Ishikawa (cell line): ENCODE results near the gene UGGT1.
A peak's percentile ranks its signal among the peaks of the same experiment; 100 is the strongest.

Experiments used
- CEBPB ChIP-seq: IDR thresholded peaks from 2 replicates; pipeline ENCODE4 v1.6.1; 2012
- CREB1 ChIP-seq: IDR thresholded peaks from 2 replicates; pipeline ENCODE4 v1.6.1; 2012; ENCODE audit warnings: low read depth
- EGR1 ChIP-seq: IDR thresholded peaks from 2 replicates; pipeline ENCODE4 v1.6.1; 2012
- EP300 ChIP-seq: IDR thresholded peaks from 2 replicates; pipeline ENCODE4 v1.6.1; 2012; ENCODE audit warnings: borderline replicate concordance
- FOXM1 ChIP-seq: IDR thresholded peaks from 2 replicates; pipeline ENCODE4 v1.6.1; 2012; ENCODE audit warnings: low read depth, borderline replicate concordance
- MAX ChIP-seq: IDR thresholded peaks from 2 replicates; pipeline ENCODE4 v1.6.1; 2012
- NFIC ChIP-seq: IDR thresholded peaks from 2 replicates; pipeline ENCODE4 v1.6.1; 2012
- RAD21 ChIP-seq: IDR thresholded peaks from 2 replicates; pipeline ENCODE4 v1.6.1; 2012; ENCODE audit warnings: low read depth
- REST ChIP-seq: IDR thresholded peaks from 2 replicates; pipeline ENCODE4 v1.6.1; 2012; ENCODE audit warnings: low read depth, mild to moderate bottlenecking
- TAF1 ChIP-seq: IDR thresholded peaks from 2 replicates; pipeline ENCODE4 v1.6.1; 2012; ENCODE audit warnings: low read depth, mild to moderate bottlenecking
- TCF12 ChIP-seq: IDR thresholded peaks from 2 replicates; pipeline ENCODE4 v1.6.1; 2012; ENCODE audit warnings: low read depth
- TEAD4 ChIP-seq: IDR thresholded peaks from 2 replicates; pipeline ENCODE4 v1.6.1; 2012
- USF1 ChIP-seq: IDR thresholded peaks from 2 replicates; pipeline ENCODE4 v1.6.1; 2012
- YY1 ChIP-seq: IDR thresholded peaks from 2 replicates; pipeline ENCODE4 v1.6.1; 2012; ENCODE audit warnings: low read depth
- ZBTB7A ChIP-seq: IDR thresholded peaks from 2 replicates; pipeline ENCODE4 v1.6.1; 2012; ENCODE audit warnings: low read depth

The UGGT1 gene

GRCh38 chr2:128178149-128178649 is 87.2 kb downstream of the UGGT1 start:
- TF ChIP-seq ZBTB7A (no peak), REST (no peak), TEAD4 (no peak), EP300 (no peak), TCF12 (no peak), USF1 (no peak), EGR1 (no peak), TAF1 (no peak), NFIC (no peak), CREB1 (no peak), MAX (no peak), YY1 (no peak), CEBPB (no peak), FOXM1 (no peak), RAD21 (no peak)

- TF ChIP-seq USF1, result peak; percentile 89
- TF ChIP-seq YY1, result no peak
- peak; percentile 44; the same call in 1 of the 2 replicates for TF ChIP-seq TEAD4
- no peak for TF ChIP-seq CREB1
- TF ChIP-seq ZBTB7A, result no peak
- TF ChIP-seq NFIC, result no peak
- TF ChIP-seq CEBPB, result no peak
- TF ChIP-seq EGR1, result no peak
- TF ChIP-seq REST, result no peak
- TF ChIP-seq TCF12, result no peak
- no peak for TF ChIP-seq EP300
- peak; percentile 82 for TF ChIP-seq RAD21
- no peak for TF ChIP-seq FOXM1
- no peak for TF ChIP-seq MAX
- TF ChIP-seq TAF1, result no peak
Measured at GRCh38 chr2:128178650-128179460, 87.9 kb downstream of the UGGT1 start.

GRCh38 chr2:128179461-128179755 is 88.4 kb downstream of the UGGT1 start:
- TF ChIP-seq MAX, result no peak
- no peak for TF ChIP-seq TAF1
- no peak for TF ChIP-seq TEAD4
- TF ChIP-seq CEBPB, result no peak
- TF ChIP-seq TCF12, result no peak
- no peak for TF ChIP-seq RAD21
- no peak for TF ChIP-seq ZBTB7A
- TF ChIP-seq EP300, result no peak
- TF ChIP-seq NFIC, result no peak
- TF ChIP-seq FOXM1, result no peak

GRCh38 chr2:128180031-128180430 is 89.0 kb downstream of the UGGT1 start:
- TF ChIP-seq TCF12, result no peak
- TF ChIP-seq USF1, result no peak
- TF ChIP-seq REST, result no peak
- no peak for TF ChIP-seq RAD21
- no peak for TF ChIP-seq FOXM1
- no peak for TF ChIP-seq NFIC
- TF ChIP-seq EGR1, result no peak
- no peak for TF ChIP-seq EP300
- no peak for TF ChIP-seq CREB1
- no peak for TF ChIP-seq TEAD4
- no peak for TF ChIP-seq ZBTB7A
- TF ChIP-seq CEBPB, result no peak
- no peak for TF ChIP-seq YY1
- TF ChIP-seq TAF1, result no peak
- TF ChIP-seq MAX, result no peak
